Activated B cell treated with CpG ODN at 0.5 μM for 24 hours (primary cell): ENCODE data around the gene RGS8. TPM values are rescaled to one million over a fixed set of nuclear protein-coding genes. Genes with fewer than 3 reads are reported as not detected.

Source experiments
- ATAC-seq: fragments of 200-7000 bp; cut with Tn5 transposase; one replicate; pipeline ENCODE4 v1.10.0; 2021; ENCODE audit warnings: low read depth, mild to moderate bottlenecking, moderate library complexity
- CTCF ChIA-PET: fragments of 350-600 bp; sonication (Branson Sonifier 250); formaldehyde crosslinking; loops from one replicate; lab custom pipeline; 2021; ENCODE audit warnings: antibody characterized with exemption; lab: Charles Lee
- POLR2A ChIA-PET: fragments of 350-600 bp; sonication (Branson Sonifier 250); formaldehyde crosslinking; loops from one replicate; lab custom pipeline; 2021; ENCODE audit warnings: antibody characterized with exemption; lab: Charles Lee
- DNase-seq: peaks from one replicate; pipeline ENCODE4 v3.0.0; 2022
- H3K27ac Mint-ChIP-seq: one replicate; pipeline ENCODE4 v1.8.0; 2020; ENCODE audit warnings: mixed read lengths
- H3K27me3 Mint-ChIP-seq: one replicate; pipeline ENCODE4 v1.8.0; 2021; ENCODE audit warnings: mixed read lengths
- H3K36me3 Mint-ChIP-seq: one replicate; pipeline ENCODE4 v1.8.0; 2021; ENCODE audit warnings: low read depth, mixed read lengths
- H3K4me1 Mint-ChIP-seq: one replicate; pipeline ENCODE4 v1.8.0; 2021; ENCODE audit warnings: mixed read lengths
- H3K4me3 Mint-ChIP-seq: one replicate; pipeline ENCODE4 v1.8.0; 2020; ENCODE audit warnings: mild to moderate bottlenecking, mixed read lengths
- H3K9me3 Mint-ChIP-seq: one replicate; pipeline ENCODE4 v1.8.0; 2020; ENCODE audit warnings: mixed read lengths
- intact Hi-C: fragments of 100-400 bp; cut with micrococcal nuclease; formaldehyde crosslinking; loops from one replicate; pipeline ENCODE4 v1.15.1; 2024
- total RNA-seq: library from RNA; stranded (reverse); gene quantifications from 2 replicates; pipeline ENCODE4 v1.2.3, GENCODE V29; 2022
- TF ChIP-seq, protein P1 (sequence below): fragments of 200-600 bp; IDR thresholded peaks from one replicate; pipeline ENCODE4 v1.8.0; 2022; ENCODE audit warnings: antibody characterized with exemption, mild to moderate bottlenecking

Gene RGS8
- total RNA-seq, 1 donor from 2014 or later: not detected

DNA sequence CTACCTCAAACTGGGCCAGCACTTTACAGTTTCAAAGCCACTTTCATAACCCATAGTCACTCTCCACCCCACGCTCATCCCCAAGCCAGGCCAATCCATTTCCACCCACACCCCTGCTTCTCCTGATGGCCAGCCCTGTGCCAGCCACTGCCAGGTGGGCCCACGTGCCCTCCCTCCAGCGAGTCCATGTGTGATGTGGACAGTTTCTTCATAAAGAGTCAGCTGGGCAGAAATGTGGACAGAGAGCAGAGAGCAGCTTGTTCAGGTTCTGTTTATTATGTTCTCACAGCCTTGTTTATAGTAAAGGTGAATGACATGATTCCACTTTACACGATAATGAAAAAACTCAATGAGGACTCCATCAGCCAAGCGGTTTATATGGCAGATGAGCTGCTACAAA, 42.8 kb downstream of the RGS8 start:
- intact Hi-C loops: no loop called here
- POLR2A ChIA-PET: no interaction called here
- H3K4me1 Mint-ChIP-seq: peaks cover 14% of the 10 kb centered on the region
- ATAC-seq: no peak
- no peaks in the 10 kb centered on the region for H3K27me3 Mint-ChIP-seq
- no peaks in the 10 kb centered on the region for H3K9me3 Mint-ChIP-seq
- CTCF ChIA-PET: interaction anchor here (0.9 kb wide), 1 partner anchor 141 kb away, joined by 3 read pairs; no protein-coding TSS in a partner anchor
- H3K27ac Mint-ChIP-seq: no peak overlapping the region
- no peak for DNase-seq
- H3K36me3 Mint-ChIP-seq: no peaks in the 10 kb centered on the region
- H3K4me3 Mint-ChIP-seq: no peak overlapping the region
- TF ChIP-seq, protein P1, sequence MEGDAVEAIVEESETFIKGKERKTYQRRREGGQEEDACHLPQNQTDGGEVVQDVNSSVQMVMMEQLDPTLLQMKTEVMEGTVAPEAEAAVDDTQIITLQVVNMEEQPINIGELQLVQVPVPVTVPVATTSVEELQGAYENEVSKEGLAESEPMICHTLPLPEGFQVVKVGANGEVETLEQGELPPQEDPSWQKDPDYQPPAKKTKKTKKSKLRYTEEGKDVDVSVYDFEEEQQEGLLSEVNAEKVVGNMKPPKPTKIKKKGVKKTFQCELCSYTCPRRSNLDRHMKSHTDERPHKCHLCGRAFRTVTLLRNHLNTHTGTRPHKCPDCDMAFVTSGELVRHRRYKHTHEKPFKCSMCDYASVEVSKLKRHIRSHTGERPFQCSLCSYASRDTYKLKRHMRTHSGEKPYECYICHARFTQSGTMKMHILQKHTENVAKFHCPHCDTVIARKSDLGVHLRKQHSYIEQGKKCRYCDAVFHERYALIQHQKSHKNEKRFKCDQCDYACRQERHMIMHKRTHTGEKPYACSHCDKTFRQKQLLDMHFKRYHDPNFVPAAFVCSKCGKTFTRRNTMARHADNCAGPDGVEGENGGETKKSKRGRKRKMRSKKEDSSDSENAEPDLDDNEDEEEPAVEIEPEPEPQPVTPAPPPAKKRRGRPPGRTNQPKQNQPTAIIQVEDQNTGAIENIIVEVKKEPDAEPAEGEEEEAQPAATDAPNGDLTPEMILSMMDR: no peak

DNA sequence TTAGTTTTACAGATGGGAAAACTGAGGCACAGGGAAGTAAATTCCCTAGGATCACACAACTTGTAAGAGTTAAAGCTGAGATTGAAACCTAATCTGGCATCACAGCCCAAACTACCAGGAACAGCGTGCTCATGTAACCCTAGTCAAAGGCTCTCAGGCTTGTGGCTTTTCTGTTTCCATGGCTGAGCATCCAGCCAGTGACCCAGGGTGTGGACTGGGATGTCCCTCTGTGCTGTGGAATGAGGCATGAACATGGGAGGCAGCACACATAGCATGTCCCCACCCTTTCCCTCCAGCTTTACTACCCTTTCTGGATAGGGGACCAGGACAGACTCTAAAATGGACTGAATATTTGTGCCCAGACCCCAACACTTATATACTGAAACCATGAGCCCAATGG, 45.1 kb downstream of the RGS8 start:
- ChIA-PET POLR2A (no interaction called here), CTCF (no interaction called here)
- Mint-ChIP-seq H3K36me3 (no peaks in the 10 kb centered on the region), H3K4me1 (peaks cover 8% of the 10 kb centered on the region), H3K27me3 (no peaks in the 10 kb centered on the region), H3K4me3 (no peak overlapping the region), H3K9me3 (no peaks in the 10 kb centered on the region), H3K27ac (no peak overlapping the region)
- DNase-seq (no peak), ATAC-seq (no peak)
- intact Hi-C loops: no loop called here
- TF ChIP-seq, protein P1: no peak

DNA sequence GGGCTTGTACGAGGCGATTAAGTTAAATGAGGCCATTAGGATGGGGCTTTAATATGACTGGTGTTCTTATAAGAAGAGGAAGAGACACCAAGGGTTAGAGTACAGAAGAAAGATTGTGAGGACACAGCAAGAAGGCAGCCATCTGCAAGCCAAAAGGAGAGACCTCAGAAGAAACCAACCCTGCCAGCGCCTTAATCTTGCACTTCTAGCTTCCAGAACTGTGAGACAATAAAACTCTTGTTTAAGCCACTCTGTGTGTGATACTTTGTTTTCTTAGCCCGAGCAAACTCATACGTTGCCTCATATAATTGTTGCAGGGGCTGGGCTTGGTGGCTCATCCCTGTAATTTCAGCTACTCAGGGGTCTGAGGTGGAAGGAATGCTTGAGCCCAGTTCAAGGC, 46.6 kb downstream of the RGS8 start:
- peaks cover 21% of the 10 kb centered on the region for H3K4me1 Mint-ChIP-seq
- ATAC-seq (no peak), DNase-seq (no peak)
- H3K36me3 Mint-ChIP-seq: no peaks in the 10 kb centered on the region
- intact Hi-C loops: no loop called here
- H3K9me3 Mint-ChIP-seq: no peaks in the 10 kb centered on the region
- POLR2A ChIA-PET: interaction anchor here (1.1 kb wide), 1 partner anchor 35 kb away, joined by 3 read pairs; no protein-coding TSS in a partner anchor
- TF ChIP-seq, protein P1: no peak
- H3K27me3 Mint-ChIP-seq: no peaks in the 10 kb centered on the region
- H3K4me3 Mint-ChIP-seq: no peak overlapping the region
- no peak overlapping the region for H3K27ac Mint-ChIP-seq
- CTCF ChIA-PET: no interaction called here

DNA sequence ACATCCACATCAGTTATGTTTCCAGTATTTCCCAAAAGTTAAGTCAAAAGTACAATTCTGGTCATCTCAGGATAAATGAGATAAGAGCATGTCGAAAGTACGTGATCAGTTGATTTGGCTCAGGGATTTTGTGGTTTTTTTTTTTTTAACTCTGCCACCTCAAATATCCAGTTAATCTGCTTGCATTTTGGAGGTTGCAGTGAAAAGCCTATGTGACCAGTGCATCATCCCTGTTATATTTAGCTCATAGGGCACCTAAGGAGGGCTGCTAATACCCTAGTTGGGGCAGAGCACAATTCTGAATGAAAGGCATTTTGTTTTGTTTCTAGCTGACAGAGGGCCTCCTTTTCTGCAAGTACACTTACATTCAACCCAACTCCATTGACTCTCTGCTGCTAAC, 48.5 kb downstream of the RGS8 start:
- ChIA-PET POLR2A (no interaction called here), CTCF (interaction anchor here (0.9 kb wide), 1 partner anchor 37 kb away, joined by 3 read pairs; no protein-coding TSS in a partner anchor)
- Mint-ChIP-seq H3K9me3 (no peaks in the 10 kb centered on the region), H3K27me3 (no peaks in the 10 kb centered on the region), H3K36me3 (no peaks in the 10 kb centered on the region), H3K4me1 (peaks cover 35% of the 10 kb centered on the region), H3K4me3 (no peak overlapping the region), H3K27ac (no peak overlapping the region)
- DNase-seq (no peak), ATAC-seq (no peak)
- TF ChIP-seq, protein P1: no peak
- intact Hi-C loops: no loop called here

Other genes with a start within 250 kb of the RGS8 start
- not detected in 2 replicates for gene RGSL1, start 234.4 kb downstream of the RGS8 start, total RNA-seq
- gene RNASEL, start 95.3 kb downstream of the RGS8 start, total RNA-seq: 10.0 and 11.1 TPM in 2 replicates
- gene RGS16, start 80.2 kb downstream of the RGS8 start, total RNA-seq: 2.6 TPM in 2 replicates
- 1.9 and 2.9 TPM in 2 replicates for gene NPL, start 105.2 kb upstream of the RGS8 start, total RNA-seq
- 265 and 266 TPM in 2 replicates for gene DHX9, start 154.8 kb upstream of the RGS8 start, total RNA-seq